Tibial artery (tissue), 4 donors: ENCODE results near the gene PRICKLE2.

ENCODE experiments used
- DNase-seq, 2 donors: peaks; one replicate each; pipeline ENCODE4 v3.0.0-alpha.2; 2019
- H3K27ac ChIP-seq, 2 donors: fragments of 200-600 bp; sonication (generic) in 1 of 2; 1 replicate in 1 of 2; 2 replicates in 1 of 2; pipeline ENCODE4 v1.5.1; 2018 to 2019; ENCODE audit warnings: mild to moderate bottlenecking in 1 of 2
- H3K27me3 ChIP-seq, 2 donors: fragments of 200-600 bp; sonication (generic) in 1 of 2; one replicate each; pipeline versions ENCODE4 v1.5.1 to v1.6.0; 2016 to 2019
- H3K36me3 ChIP-seq, 3 donors: fragments of 200-600 bp; sonication (generic) in 2 of 3; one replicate each; pipeline ENCODE4 v1.5.1; 2016 to 2019; ENCODE audit warnings: mild to moderate bottlenecking in 2 of 3
- H3K4me1 ChIP-seq, 4 donors: fragments of 200-600 bp; sonication (generic) in 2 of 4; 1 replicate in 3 of 4; 2 replicates in 1 of 4; pipeline ENCODE4 v1.5.1; 2016 to 2019
- H3K4me3 ChIP-seq, 2 donors: fragments of 200-600 bp; sonication (generic) in 1 of 2; 1 replicate in 1 of 2; 2 replicates in 1 of 2; pipeline ENCODE4 v1.5.1; 2018 to 2019; ENCODE audit warnings: mild to moderate bottlenecking in 2 of 2
- H3K9me3 ChIP-seq, 3 donors: fragments of 200-600 bp; sonication (generic) in 1 of 3; one replicate each; pipeline ENCODE4 v1.5.1; 2016 to 2019
- CTCF ChIP-seq, 2 experiments: fragments of 200-600 bp in 1 of 2; fragments of 450-650 bp in 1 of 2; IDR thresholded peaks; one replicate each; pipeline ENCODE4 v1.5.1; 2017 to 2019; ENCODE audit warnings: antibody characterized with exemption in 2 of 2, mild to moderate bottlenecking in 1 of 2, moderate library complexity in 1 of 2
- intact Hi-C: fragments of 100-400 bp; cut with DNase I; formaldehyde crosslinking; loops from one replicate; pipeline ENCODE4 v1.15.0; 2023; ENCODE audit warnings: low total_unique reads

Gene PRICKLE2

GRCh38 chr3:64108231-64108630, 117.0 kb downstream of the PRICKLE2 start:
- no peak for DNase-seq
- no peak overlapping the region for H3K4me3 ChIP-seq
- H3K9me3 ChIP-seq: no peaks in the 10 kb centered on the region
- no peaks in the 10 kb centered on the region for H3K27me3 ChIP-seq
- no peak overlapping the region for H3K27ac ChIP-seq
- no peaks in the 10 kb centered on the region for H3K4me1 ChIP-seq
- peaks cover 0 to 10% (median 0%) of the 10 kb centered on the region in 3 donors for H3K36me3 ChIP-seq
- no peak for TF ChIP-seq CTCF (IDR thresholded peaks at IDR 0.05)
- intact Hi-C loops: no loop called here

- Histone ChIP-seq H3K27ac (no peak overlapping the region), H3K36me3 (peaks cover 0 to 10% (median 0%) of the 10 kb centered on the region in 3 donors), H3K9me3 (no peaks in the 10 kb centered on the region), H3K4me1 (no peaks in the 10 kb centered on the region), H3K27me3 (no peaks in the 10 kb centered on the region), H3K4me3 (no peak overlapping the region)
- intact Hi-C loops: no loop called here
- DNase-seq: no peak
- no peak for TF ChIP-seq CTCF (IDR thresholded peaks at IDR 0.05)
Observed at GRCh38 chr3:64107190-64107589, 118.1 kb downstream of the PRICKLE2 start.

- H3K4me1 ChIP-seq: no peaks in the 10 kb centered on the region
- H3K27ac ChIP-seq: no peak overlapping the region
- TF ChIP-seq CTCF (IDR thresholded peaks at IDR 0.05): no peak
- no peaks in the 10 kb centered on the region for H3K9me3 ChIP-seq
- intact Hi-C loops: no loop called here
- no peak for DNase-seq
- H3K4me3 ChIP-seq: no peak overlapping the region
- peaks cover 0 to 10% (median 0%) of the 10 kb centered on the region in 3 donors for H3K36me3 ChIP-seq
- H3K27me3 ChIP-seq: no peaks in the 10 kb centered on the region
Observed at GRCh38 chr3:64105816-64106215, 119.5 kb downstream of the PRICKLE2 start.

- no peak for TF ChIP-seq CTCF (IDR thresholded peaks at IDR 0.05)
- Histone ChIP-seq H3K27me3 (no peaks in the 10 kb centered on the region), H3K9me3 (no peaks in the 10 kb centered on the region), H3K36me3 (peaks cover 3 to 11% (median 10%) of the 10 kb centered on the region in 3 donors), H3K4me3 (no peak overlapping the region), H3K27ac (no peak overlapping the region), H3K4me1 (no peaks in the 10 kb centered on the region)
- intact Hi-C loops: no loop called here
- DNase-seq: no peak
Observed at GRCh38 chr3:64104691-64105111, 120.6 kb downstream of the PRICKLE2 start.

- H3K4me1 ChIP-seq: no peaks in the 10 kb centered on the region
- no peak for TF ChIP-seq CTCF (IDR thresholded peaks at IDR 0.05)
- H3K27me3 ChIP-seq: no peaks in the 10 kb centered on the region
Observed at GRCh38 chr3:64104006-64104405, 121.3 kb downstream of the PRICKLE2 start.

GRCh38 chr3:64103131-64103530, 122.1 kb downstream of the PRICKLE2 start:
- intact Hi-C loops: no loop called here
- no peaks in the 10 kb centered on the region for H3K4me1 ChIP-seq
- no peak for DNase-seq

More at GRCh38 chr3:64104006-64104405, 121.3 kb downstream of the PRICKLE2 start:
- intact Hi-C loops: no loop called here
- DNase-seq: no peak
- Histone ChIP-seq H3K9me3 (no peaks in the 10 kb centered on the region), H3K4me3 (no peak overlapping the region), H3K36me3 (peaks cover 10 to 18% (median 17%) of the 10 kb centered on the region in 3 donors), H3K27ac (no peak overlapping the region)

More at GRCh38 chr3:64103131-64103530, 122.1 kb downstream of the PRICKLE2 start:
- no peak for TF ChIP-seq CTCF (IDR thresholded peaks at IDR 0.05)
- Histone ChIP-seq H3K27me3 (no peaks in the 10 kb centered on the region), H3K9me3 (no peaks in the 10 kb centered on the region), H3K27ac (no peak overlapping the region), H3K36me3 (peaks cover 12 to 23% (median 17%) of the 10 kb centered on the region in 3 donors), H3K4me3 (no peak overlapping the region)
